ENCODE results near the gene TMEM187. TPM values are rescaled to one million over a fixed set of nuclear protein-coding genes. Genes with fewer than 3 reads are reported as not detected.

TMEM187 gene
- total and polyA plus RNA-seq, 2 donors from 2014 or later, result 9.6 to 12.4 TPM

DNA sequence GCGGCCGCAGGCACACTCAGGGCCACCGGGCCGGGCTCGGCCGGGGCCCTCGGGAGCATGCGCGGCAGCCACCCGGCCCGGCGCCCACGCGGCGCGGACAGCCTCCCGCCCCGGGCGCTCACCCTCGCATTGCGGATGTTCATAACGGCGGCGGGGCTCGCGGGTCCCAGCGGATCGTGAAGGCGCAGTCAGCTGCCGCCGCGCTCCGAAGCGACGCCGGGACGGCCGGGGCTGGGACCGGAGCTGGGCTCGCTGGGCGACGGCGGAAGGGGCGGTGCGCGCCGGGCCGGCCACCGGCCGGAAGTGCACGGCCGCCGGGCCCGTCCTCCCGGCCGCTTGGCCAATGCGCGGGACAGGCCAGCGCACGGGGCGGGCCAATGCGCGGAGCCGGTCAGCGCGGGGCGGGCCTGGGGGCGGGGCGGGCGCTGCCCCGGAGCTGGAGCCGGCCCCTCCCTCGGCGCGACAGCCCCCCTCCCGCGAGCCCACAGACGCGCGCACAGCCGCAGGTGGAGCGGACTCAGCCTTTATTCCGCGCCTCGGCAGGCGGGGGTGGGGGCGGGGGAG lies 37.7 kb upstream of the TMEM187 start, which contains the start of gene NAA10:
NAA10 (minus strand) TSS at position 276 of the 564 bp plus-strand sequence; CDS start at position 143, 133 bp downstream.
- Histone ChIP-seq H3K27me3 (ENCODE audit: control insufficient read depth, insufficient read depth, low read length) (no peaks in the 10 kb centered on the region), H3K9me3 (ENCODE audit: control insufficient read depth in 2 of 3, insufficient read depth in 1 of 3, low read length in 3 of 3) (no peaks in the 10 kb centered on the region), H3K4me3 (ENCODE audit: low read length in 3 of 3) (peak within 1 kb of the TSS; percentile 57 to 72 (median 60)), H3K4me1 (ENCODE audit: control insufficient read depth in 2 of 3, insufficient read depth in 2 of 3, low read depth in 1 of 3, low read length in 3 of 3) (peaks cover 0 to 2% (median 0%) of the 10 kb centered on the region in 3 donors), H3K27ac (ENCODE audit: low read depth in 2 of 2, low read length in 2 of 2) (no peak within 1 kb of the TSS), H3K9ac (ENCODE audit: low read length in 3 of 3) (peak within 1 kb of the TSS in 1 of 3 donors; percentile 51), H3K36me3 (ENCODE audit: control insufficient read depth in 2 of 3, insufficient read depth in 3 of 3, low read length in 3 of 3) (peaks cover 0 to 1% (median 0%) of the 10 kb centered on the region in 3 donors)
- TF ChIP-seq, protein P1, sequence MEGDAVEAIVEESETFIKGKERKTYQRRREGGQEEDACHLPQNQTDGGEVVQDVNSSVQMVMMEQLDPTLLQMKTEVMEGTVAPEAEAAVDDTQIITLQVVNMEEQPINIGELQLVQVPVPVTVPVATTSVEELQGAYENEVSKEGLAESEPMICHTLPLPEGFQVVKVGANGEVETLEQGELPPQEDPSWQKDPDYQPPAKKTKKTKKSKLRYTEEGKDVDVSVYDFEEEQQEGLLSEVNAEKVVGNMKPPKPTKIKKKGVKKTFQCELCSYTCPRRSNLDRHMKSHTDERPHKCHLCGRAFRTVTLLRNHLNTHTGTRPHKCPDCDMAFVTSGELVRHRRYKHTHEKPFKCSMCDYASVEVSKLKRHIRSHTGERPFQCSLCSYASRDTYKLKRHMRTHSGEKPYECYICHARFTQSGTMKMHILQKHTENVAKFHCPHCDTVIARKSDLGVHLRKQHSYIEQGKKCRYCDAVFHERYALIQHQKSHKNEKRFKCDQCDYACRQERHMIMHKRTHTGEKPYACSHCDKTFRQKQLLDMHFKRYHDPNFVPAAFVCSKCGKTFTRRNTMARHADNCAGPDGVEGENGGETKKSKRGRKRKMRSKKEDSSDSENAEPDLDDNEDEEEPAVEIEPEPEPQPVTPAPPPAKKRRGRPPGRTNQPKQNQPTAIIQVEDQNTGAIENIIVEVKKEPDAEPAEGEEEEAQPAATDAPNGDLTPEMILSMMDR (IDR thresholded peaks at IDR 0.05; ENCODE audit: borderline replicate concordance, extremely low read depth, insufficient read depth), result no peak
- FAIRE-seq, result no peak
- intact Hi-C loops (cut with DNase I), result no loop called here
- peak; percentile 78 to 93 (median 83) for DNase-seq

DNA sequence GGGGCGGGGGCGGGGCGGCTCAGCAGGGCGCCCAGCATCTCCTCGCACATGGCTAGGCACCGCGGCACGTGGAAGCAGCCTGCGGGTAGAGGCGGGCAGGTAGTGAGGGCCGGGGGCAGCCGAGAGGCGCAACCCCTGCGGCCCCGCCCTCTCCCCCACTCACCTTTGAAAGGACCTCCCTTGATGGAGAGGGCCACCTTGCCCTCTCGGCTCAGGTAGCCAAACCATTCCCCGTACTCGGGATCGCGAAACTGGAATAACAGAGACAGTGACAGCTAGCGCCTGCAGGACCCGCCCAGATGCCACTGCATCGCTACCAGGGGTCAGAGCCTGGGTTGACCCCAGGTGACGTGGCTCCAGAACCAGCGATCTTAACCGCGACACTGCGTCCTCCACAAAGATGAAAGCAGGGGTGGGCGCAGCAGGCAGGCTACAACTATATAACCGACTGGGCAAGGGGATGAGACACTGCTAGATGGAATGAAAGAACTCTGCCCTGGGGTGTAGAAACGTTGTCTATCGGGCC lies 37.2 kb upstream of the TMEM187 start:
- Histone ChIP-seq H3K4me1 (ENCODE audit: control insufficient read depth in 2 of 3, insufficient read depth in 2 of 3, low read depth in 1 of 3, low read length in 3 of 3) (peaks cover 0 to 2% (median 0%) of the 10 kb centered on the region in 3 donors), H3K9me3 (ENCODE audit: control insufficient read depth in 2 of 3, insufficient read depth in 1 of 3, low read length in 3 of 3) (no peaks in the 10 kb centered on the region), H3K4me3 (ENCODE audit: low read length in 3 of 3) (no peak overlapping the region), H3K9ac (ENCODE audit: low read length in 3 of 3) (no peak overlapping the region), H3K27me3 (ENCODE audit: control insufficient read depth, insufficient read depth, low read length) (no peaks in the 10 kb centered on the region), H3K27ac (ENCODE audit: low read depth in 2 of 2, low read length in 2 of 2) (no peak overlapping the region), H3K36me3 (ENCODE audit: control insufficient read depth in 2 of 3, insufficient read depth in 3 of 3, low read length in 3 of 3) (no peaks in the 10 kb centered on the region)
- DNase-seq (peak in 2 of 5 donors; percentile 60 to 71), FAIRE-seq (no peak)
- intact Hi-C loops (cut with DNase I), result no loop called here
- TF ChIP-seq, protein P1 (IDR thresholded peaks at IDR 0.05; ENCODE audit: borderline replicate concordance, extremely low read depth, insufficient read depth), result no peak

DNA sequence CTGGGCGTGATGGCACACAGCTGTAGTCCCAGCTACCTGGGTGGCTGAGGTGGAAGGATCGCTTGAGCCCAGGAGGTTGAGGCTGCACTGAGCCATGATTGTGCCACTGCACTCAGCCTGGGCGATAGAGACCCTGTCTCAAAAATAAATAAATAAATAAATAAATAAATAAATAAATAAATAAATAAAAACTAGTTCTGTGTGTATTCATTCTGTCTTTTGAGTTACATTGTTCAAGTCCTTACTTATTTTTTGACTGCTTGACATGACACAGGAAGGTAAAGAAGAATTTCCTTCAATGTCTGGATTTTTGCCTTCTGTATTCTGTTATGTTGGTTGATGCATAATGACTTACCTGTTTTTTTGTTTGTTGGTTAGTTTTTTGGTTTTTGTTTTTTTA lies 35.5 kb upstream of the TMEM187 start:
- peaks cover 0 to 2% (median 0%) of the 10 kb centered on the region in 3 donors for H3K4me1 ChIP-seq (ENCODE audit: control insufficient read depth in 2 of 3, insufficient read depth in 2 of 3, low read depth in 1 of 3, low read length in 3 of 3)
- TF ChIP-seq, protein P1 (IDR thresholded peaks at IDR 0.05; ENCODE audit: borderline replicate concordance, extremely low read depth, insufficient read depth), result no peak
- no peak for FAIRE-seq
- H3K9me3 ChIP-seq (ENCODE audit: control insufficient read depth in 2 of 3, insufficient read depth in 1 of 3, low read length in 3 of 3), result no peaks in the 10 kb centered on the region
- intact Hi-C loops (cut with DNase I), result no loop called here
- no peaks in the 10 kb centered on the region for H3K27me3 ChIP-seq (ENCODE audit: control insufficient read depth, insufficient read depth, low read length)
- H3K36me3 ChIP-seq (ENCODE audit: control insufficient read depth in 2 of 3, insufficient read depth in 3 of 3, low read length in 3 of 3), result no peaks in the 10 kb centered on the region
- no peak for DNase-seq
- H3K4me3 ChIP-seq (ENCODE audit: low read length in 3 of 3), result no peak overlapping the region
- no peak overlapping the region for H3K27ac ChIP-seq (ENCODE audit: low read depth in 2 of 2, low read length in 2 of 2)
- no peak overlapping the region for H3K9ac ChIP-seq (ENCODE audit: low read length in 3 of 3)

Measured in kidney (tissue), 14 donors.